ENCODE results near the gene LIMS3. TPM values are rescaled to one million over a fixed set of nuclear protein-coding genes. Genes with fewer than 3 reads are reported as not detected.
A peak's percentile ranks its signal among the peaks of the same experiment; 100 is the strongest.
"Not testable (repeated sequence)": the region's sequence is repeated elsewhere in the genome, so short reads cannot be mapped to it uniquely, and the experiment has no call there.

The LIMS3 gene
- total and polyA plus RNA-seq, 2 of the 13 experiments (the other 11 are each of a cell fraction or from before 2014, with no cell fraction given), result 0.69 to 2.2 TPM

DNA sequence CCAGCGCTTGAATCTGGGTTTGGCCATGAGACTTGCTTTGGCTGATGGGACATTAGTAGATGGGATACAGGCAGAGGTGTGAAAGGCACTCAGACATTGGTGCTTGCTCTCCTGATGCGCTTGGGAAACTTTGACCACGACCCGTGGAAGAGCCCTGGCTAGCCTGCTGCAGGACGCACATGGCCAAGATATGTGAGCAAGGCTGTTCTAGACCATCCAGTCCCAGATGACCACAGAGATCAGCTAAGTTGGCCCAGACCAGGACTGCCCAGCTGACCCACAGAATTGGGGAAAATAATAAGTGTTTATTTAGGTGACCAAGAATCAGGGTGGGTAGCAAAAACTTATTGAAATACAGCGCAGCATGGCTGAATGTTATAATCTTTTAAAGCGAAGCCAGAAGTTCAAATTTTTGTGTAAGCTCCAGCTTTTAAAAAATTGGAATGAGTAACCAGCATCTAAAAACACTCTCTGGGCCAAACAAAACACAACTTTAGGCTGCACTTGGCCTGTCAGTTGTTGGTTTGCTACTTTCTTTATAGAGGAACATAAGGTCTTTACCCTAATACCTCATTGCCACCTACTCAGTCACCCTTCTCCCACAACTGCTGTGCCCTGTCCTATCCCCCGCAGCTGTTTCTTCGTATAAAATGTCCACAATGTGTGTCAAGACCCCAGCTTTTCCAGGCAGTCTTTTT, 51.8 kb downstream of the LIMS3 start:
- H2AFZ ChIP-seq (ENCODE audit: low read length); CTCF ChIA-PET (ENCODE audit: low intra/inter-chr PET ratio, low total read pairs); POLR2A ChIA-PET; H4K20me1 ChIP-seq (ENCODE audit: insufficient read depth, low read length); H3K79me2 ChIP-seq (ENCODE audit: insufficient read depth, low read length); ATAC-seq; H3K4me1 ChIP-seq (ENCODE audit: insufficient read depth, low read length); BruUV-seq (replicated peaks); FAIRE-seq; H3K27me3 ChIP-seq (ENCODE audit: control insufficient read depth in 1 of 2, insufficient read depth in 2 of 2, low read length in 2 of 2); DNase-seq (ENCODE audit: low spot score); H3K9me3 ChIP-seq (ENCODE audit: low read length); H3K4me3 ChIP-seq (replicated peaks in 1 of 3; ENCODE audit: insufficient read depth in 1 of 3, low read depth in 2 of 3, low read length in 3 of 3); H3K9ac ChIP-seq (ENCODE audit: insufficient read depth, low read depth, low read length); H3K4me2 ChIP-seq (ENCODE audit: low read depth, low read length); H3K27ac ChIP-seq (ENCODE audit: extremely low read length, insufficient read depth, low read length); H3K36me3 ChIP-seq (replicated peaks in 1 of 2; ENCODE audit: control insufficient read depth in 1 of 2, insufficient read depth in 2 of 2, low read length in 2 of 2); in situ Hi-C loops (cut with HindIII; ENCODE audit: extremely low pct_ligation_motif_present, low pct_unique_long_range_greater_than_20kb); intact Hi-C loops (cut with micrococcal nuclease; ENCODE audit: unreplicated experiment): not testable (repeated sequence)
- WGBS (ENCODE audit: low lambda C conversion rate), result no CpG with 5 or more reads among the region's 9 CpGs

GRCh38 chr2:109963942-109964341, 65.5 kb downstream of the LIMS3 start:
- FAIRE-seq; POLR2A ChIA-PET; H3K36me3 ChIP-seq (replicated peaks in 1 of 2; ENCODE audit: control insufficient read depth in 1 of 2, insufficient read depth in 2 of 2, low read length in 2 of 2); in situ Hi-C loops (cut with HindIII; ENCODE audit: extremely low pct_ligation_motif_present, low pct_unique_long_range_greater_than_20kb); H3K27me3 ChIP-seq (ENCODE audit: control insufficient read depth in 1 of 2, insufficient read depth in 2 of 2, low read length in 2 of 2); H3K9me3 ChIP-seq (ENCODE audit: low read length); H3K27ac ChIP-seq (ENCODE audit: extremely low read length, insufficient read depth, low read length); CTCF ChIA-PET (ENCODE audit: low intra/inter-chr PET ratio, low total read pairs); DNase-seq (ENCODE audit: low spot score); H3K4me3 ChIP-seq (replicated peaks in 1 of 3; ENCODE audit: insufficient read depth in 1 of 3, low read depth in 2 of 3, low read length in 3 of 3); H3K9ac ChIP-seq (ENCODE audit: insufficient read depth, low read depth, low read length); intact Hi-C loops (cut with micrococcal nuclease; ENCODE audit: unreplicated experiment); H3K4me2 ChIP-seq (ENCODE audit: low read depth, low read length); H3K79me2 ChIP-seq (ENCODE audit: insufficient read depth, low read length); BruUV-seq (replicated peaks); H2AFZ ChIP-seq (ENCODE audit: low read length); H3K4me1 ChIP-seq (ENCODE audit: insufficient read depth, low read length); H4K20me1 ChIP-seq (ENCODE audit: insufficient read depth, low read length): not testable (repeated sequence)
- WGBS (ENCODE audit: low lambda C conversion rate), result no CpG with 5 or more reads among the region's 1 CpG
- peak; percentile 78 for ATAC-seq

DNA sequence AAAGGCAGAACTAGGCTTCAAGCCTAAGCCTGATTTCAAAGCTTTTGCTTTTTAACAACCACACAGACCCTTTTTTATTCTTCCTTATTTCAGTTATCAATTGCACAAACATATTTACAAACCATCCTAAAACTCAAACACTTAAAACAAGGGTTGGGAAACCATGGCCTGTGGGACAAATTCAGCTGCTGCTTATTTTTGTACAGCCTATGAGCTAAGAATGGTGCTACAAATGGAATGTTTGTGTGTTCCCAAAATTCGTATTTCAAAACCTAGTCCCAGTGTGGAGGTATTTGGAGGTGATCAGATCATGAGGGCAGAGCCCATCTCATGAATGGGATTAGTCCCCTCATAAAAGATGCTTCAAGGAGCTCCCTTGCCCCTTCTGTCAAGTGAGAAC, 67.0 kb downstream of the LIMS3 start:
- H3K9me3 ChIP-seq (ENCODE audit: low read length); in situ Hi-C loops (cut with HindIII; ENCODE audit: extremely low pct_ligation_motif_present, low pct_unique_long_range_greater_than_20kb); H3K36me3 ChIP-seq (replicated peaks in 1 of 2; ENCODE audit: control insufficient read depth in 1 of 2, insufficient read depth in 2 of 2, low read length in 2 of 2); H3K4me3 ChIP-seq (replicated peaks in 1 of 3; ENCODE audit: insufficient read depth in 1 of 3, low read depth in 2 of 3, low read length in 3 of 3); H2AFZ ChIP-seq (ENCODE audit: low read length); H3K79me2 ChIP-seq (ENCODE audit: insufficient read depth, low read length); H3K4me1 ChIP-seq (ENCODE audit: insufficient read depth, low read length); H4K20me1 ChIP-seq (ENCODE audit: insufficient read depth, low read length); DNase-seq (ENCODE audit: low spot score); intact Hi-C loops (cut with micrococcal nuclease; ENCODE audit: unreplicated experiment); BruUV-seq (replicated peaks); CTCF ChIA-PET (ENCODE audit: low intra/inter-chr PET ratio, low total read pairs); FAIRE-seq; POLR2A ChIA-PET; H3K27ac ChIP-seq (ENCODE audit: extremely low read length, insufficient read depth, low read length); H3K4me2 ChIP-seq (ENCODE audit: low read depth, low read length); ATAC-seq; H3K27me3 ChIP-seq (ENCODE audit: control insufficient read depth in 1 of 2, insufficient read depth in 2 of 2, low read length in 2 of 2); H3K9ac ChIP-seq (ENCODE audit: insufficient read depth, low read depth, low read length): not testable (repeated sequence)
- no CpG with 5 or more reads among the region's 1 CpG for WGBS (ENCODE audit: low lambda C conversion rate)

GRCh38 chr2:109966107-109966736, 67.7 kb downstream of the LIMS3 start:
- BruUV-seq (replicated peaks); H3K9ac ChIP-seq (ENCODE audit: insufficient read depth, low read depth, low read length); FAIRE-seq; H3K79me2 ChIP-seq (ENCODE audit: insufficient read depth, low read length); H3K4me3 ChIP-seq (replicated peaks in 1 of 3; ENCODE audit: insufficient read depth in 1 of 3, low read depth in 2 of 3, low read length in 3 of 3); H3K4me1 ChIP-seq (ENCODE audit: insufficient read depth, low read length); POLR2A ChIA-PET; intact Hi-C loops (cut with micrococcal nuclease; ENCODE audit: unreplicated experiment); H2AFZ ChIP-seq (ENCODE audit: low read length); H3K27me3 ChIP-seq (ENCODE audit: control insufficient read depth in 1 of 2, insufficient read depth in 2 of 2, low read length in 2 of 2); H3K27ac ChIP-seq (ENCODE audit: extremely low read length, insufficient read depth, low read length); CTCF ChIA-PET (ENCODE audit: low intra/inter-chr PET ratio, low total read pairs); H3K9me3 ChIP-seq (ENCODE audit: low read length); H4K20me1 ChIP-seq (ENCODE audit: insufficient read depth, low read length); H3K4me2 ChIP-seq (ENCODE audit: low read depth, low read length); DNase-seq (ENCODE audit: low spot score); H3K36me3 ChIP-seq (replicated peaks in 1 of 2; ENCODE audit: control insufficient read depth in 1 of 2, insufficient read depth in 2 of 2, low read length in 2 of 2); in situ Hi-C loops (cut with HindIII; ENCODE audit: extremely low pct_ligation_motif_present, low pct_unique_long_range_greater_than_20kb): not testable (repeated sequence)
- peak; percentile 85 for ATAC-seq
- WGBS (ENCODE audit: low lambda C conversion rate), result no CpG with 5 or more reads among the region's 3 CpGs

Measured in HepG2 (cell line).